Mesendoderm (in vitro differentiated cells): ENCODE data around the gene TEAD1.

ENCODE experiments used
- DNase-seq: peaks from one replicate; pipeline ENCODE4 v3.0.0; 2013
- H2AK5ac ChIP-seq: 2 replicates; pipeline ENCODE4 v1.6.1; 2013; ENCODE audit warnings: low read length, inconsistent platforms
- H2BK120ac ChIP-seq: 2 replicates; pipeline ENCODE4 v1.6.1; 2013; ENCODE audit warnings: low read depth, mild to moderate bottlenecking, low read length, moderate library complexity, mixed read lengths
- H2BK15ac ChIP-seq: replicated peaks from 2 replicates; pipeline ENCODE4 v1.6.1; 2013; ENCODE audit warnings: low read depth, mild to moderate bottlenecking, moderate library complexity
- H2BK5ac ChIP-seq: 2 replicates; pipeline ENCODE4 v1.6.1; 2013; ENCODE audit warnings: low read length, inconsistent platforms
- H3K18ac ChIP-seq: 2 replicates; pipeline ENCODE4 v1.6.1; 2013; ENCODE audit warnings: mild to moderate bottlenecking, low read length, mixed read lengths
- H3K23ac ChIP-seq: one replicate; pipeline ENCODE4 v1.6.1; 2013; ENCODE audit warnings: low read length
- H3K27ac ChIP-seq: 2 replicates; pipeline ENCODE4 v1.5.1; 2013; ENCODE audit warnings: low read depth, mild to moderate bottlenecking, inconsistent platforms, low read length, moderate library complexity
- H3K27me3 ChIP-seq: 2 replicates; pipeline ENCODE4 v1.6.1; 2013; ENCODE audit warnings: low read length, control low read depth, mild to moderate bottlenecking, inconsistent platforms; ENCODE audit not compliant: insufficient read depth, poor library complexity
- H3K36me3 ChIP-seq: 2 replicates; pipeline ENCODE4 v1.6.1; 2013; ENCODE audit warnings: low read length, inconsistent platforms; ENCODE audit not compliant: control insufficient read depth, insufficient read depth
- H3K4ac ChIP-seq: one replicate; pipeline ENCODE4 v1.6.1; 2013; ENCODE audit warnings: low read depth, mild to moderate bottlenecking, low read length, moderate library complexity
- H3K4me1 ChIP-seq: 2 replicates; pipeline ENCODE4 v1.6.1; 2013; ENCODE audit warnings: low read depth, low read length, inconsistent platforms; ENCODE audit not compliant: control insufficient read depth
- H3K4me2 ChIP-seq: 2 replicates; pipeline ENCODE4 v1.6.1; 2013; ENCODE audit warnings: low read length
- H3K4me3 ChIP-seq: 2 replicates; pipeline ENCODE4 v1.5.1; 2013; ENCODE audit warnings: mild to moderate bottlenecking, low read length
- H3K56ac ChIP-seq: one replicate; pipeline ENCODE4 v1.6.1; 2013; ENCODE audit warnings: low read length
- H3K79me1 ChIP-seq: 2 replicates; pipeline ENCODE4 v1.6.1; 2013; ENCODE audit warnings: low read length, inconsistent platforms
- H3K79me2 ChIP-seq: 2 replicates; pipeline ENCODE4 v1.6.1; 2013; ENCODE audit warnings: mild to moderate bottlenecking, low read length; ENCODE audit not compliant: control insufficient read depth, insufficient read depth
- H3K9ac ChIP-seq: 2 replicates; pipeline ENCODE4 v1.6.1; 2013; ENCODE audit warnings: low read length, inconsistent platforms
- H4K5ac ChIP-seq: one replicate; pipeline ENCODE4 v1.6.1; 2013; ENCODE audit warnings: low read length
- H4K8ac ChIP-seq: one replicate; pipeline ENCODE4 v1.6.1; 2013; ENCODE audit warnings: low read depth, mild to moderate bottlenecking, control low read depth, low read length, moderate library complexity
- WGBS: extraction: QIAGEN DNeasy Blood & Tissue Kit; methylation state at CpG from one replicate; pipeline ENCODE4 v1.1.7; 2013; ENCODE audit warnings: low lambda C conversion rate, missing lambda C conversion rate; ENCODE audit not compliant: insufficient coverage; ENCODE audit errors: extremely low coverage; 5-methylcytosine and 5-hydroxymethylcytosine counted together

The TEAD1 gene

DNA sequence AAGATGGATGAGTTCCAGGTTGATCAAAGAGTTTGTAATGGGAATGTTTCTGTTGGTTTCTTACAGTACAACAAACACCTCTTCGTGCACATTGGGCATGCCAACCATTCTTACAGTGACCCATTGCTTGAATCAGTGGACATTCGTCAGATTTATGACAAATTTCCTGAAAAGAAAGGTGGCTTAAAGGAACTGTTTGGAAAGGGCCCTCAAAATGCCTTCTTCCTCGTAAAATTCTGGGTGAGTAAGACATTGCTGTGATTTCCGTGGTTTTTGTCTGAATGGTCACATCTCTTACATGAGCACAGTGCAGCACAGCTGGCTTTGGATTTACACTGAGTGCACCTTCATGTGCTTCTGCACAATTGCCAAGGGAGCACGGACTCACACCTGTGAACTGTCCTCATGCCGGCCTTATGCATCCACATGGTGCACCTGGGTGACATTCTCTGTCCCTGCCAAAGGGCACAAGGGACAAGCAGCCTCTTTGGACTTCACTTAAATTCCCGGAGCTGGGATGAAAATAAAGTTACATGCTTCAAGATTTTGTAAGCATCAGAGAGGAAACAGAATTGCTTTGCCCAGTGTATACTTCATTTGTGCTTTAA is 227.8 kb downstream of the TEAD1 start:
- Histone ChIP-seq H3K27ac (no peak overlapping the region), H3K18ac (no peak overlapping the region), H3K36me3 (peaks cover 6% of the 10 kb centered on the region), H4K8ac (no peak overlapping the region), H3K4me1 (no peaks in the 10 kb centered on the region), H2AK5ac (no peak overlapping the region), H2BK5ac (no peak overlapping the region), H3K79me1 (peaks cover 4% of the 10 kb centered on the region), H3K56ac (no peak overlapping the region), H2BK120ac (no peak overlapping the region), H2BK15ac (no peak overlapping the region), H3K4me3 (no peak overlapping the region), H3K23ac (no peak overlapping the region), H3K27me3 (no peaks in the 10 kb centered on the region), H3K4ac (no peak overlapping the region), H4K5ac (no peak overlapping the region), H3K79me2 (peaks cover 1% of the 10 kb centered on the region), H3K4me2 (no peak overlapping the region), H3K9ac (no peak overlapping the region)
- no peak for DNase-seq
- WGBS = no CpG with 5 or more reads among the region's 7 CpGs

DNA sequence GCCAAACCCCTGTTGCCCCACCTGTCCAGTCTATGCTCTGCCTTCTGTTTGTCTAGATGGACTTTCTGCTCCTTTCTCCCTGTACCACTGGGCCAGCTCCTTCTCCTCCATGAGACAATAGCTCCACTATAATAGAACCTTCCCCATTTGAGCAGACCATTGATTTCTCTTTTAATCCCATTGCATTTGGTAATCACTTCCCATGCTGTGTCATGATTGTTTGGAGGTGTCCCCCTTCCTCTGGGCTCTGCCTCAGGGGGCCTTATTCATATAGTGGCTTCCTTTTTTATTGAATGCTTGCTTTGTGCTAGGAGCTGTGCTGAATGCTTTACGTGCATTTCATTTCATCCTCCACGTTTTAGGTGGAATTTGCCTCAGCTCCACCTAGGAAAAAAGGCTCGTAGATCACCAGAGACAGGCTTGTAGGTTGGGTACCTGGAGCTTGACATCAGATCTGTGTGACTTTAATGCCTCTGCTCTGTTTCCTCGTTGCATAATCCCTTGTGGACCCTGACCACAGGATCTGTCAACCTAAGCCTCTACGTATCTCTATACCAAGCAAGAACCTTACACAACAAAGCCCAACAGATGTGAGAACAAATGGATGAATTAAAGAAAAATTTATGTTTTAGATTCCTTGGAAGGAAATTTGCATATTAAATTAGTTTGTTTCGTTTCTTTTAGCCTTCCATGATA is 228.7 kb downstream of the TEAD1 start:
- 100% methylated on average over 1 of the region's 6 CpGs for WGBS
- no peak overlapping the region for H3K27ac ChIP-seq

DNA sequence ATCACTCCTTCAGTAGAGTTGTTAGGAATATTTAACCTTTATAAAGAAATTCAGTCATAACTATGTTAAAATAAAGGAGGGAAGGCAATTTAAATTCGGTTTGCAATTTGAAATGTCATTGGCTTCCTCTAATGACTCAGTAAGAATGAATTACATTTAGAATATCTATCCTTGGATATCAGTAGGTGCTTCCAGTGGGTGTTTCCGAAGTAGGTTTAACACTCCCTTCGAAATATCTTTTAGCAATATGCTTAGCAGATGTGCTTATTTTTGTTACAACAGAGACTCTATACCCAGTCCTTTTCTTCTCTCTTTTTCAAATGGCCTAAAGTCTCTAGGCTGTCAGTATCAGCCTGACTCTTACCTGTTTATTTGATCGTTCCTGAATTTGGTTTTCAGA is 231.2 kb downstream of the TEAD1 start:
- Histone ChIP-seq H3K18ac (no peak overlapping the region), H3K4me1 (no peaks in the 10 kb centered on the region), H3K9ac (no peak overlapping the region), H3K23ac (no peak overlapping the region), H3K4me2 (no peak overlapping the region), H3K4ac (no peak overlapping the region), H3K79me1 (peaks cover 8% of the 10 kb centered on the region), H3K27ac (no peak overlapping the region), H3K4me3 (no peak overlapping the region), H4K8ac (no peak overlapping the region), H3K27me3 (no peaks in the 10 kb centered on the region), H2BK5ac (no peak overlapping the region), H2AK5ac (no peak overlapping the region), H3K36me3 (peaks cover 11% of the 10 kb centered on the region), H3K79me2 (peaks cover 1% of the 10 kb centered on the region), H3K56ac (no peak overlapping the region), H2BK120ac (no peak overlapping the region), H2BK15ac (no peak overlapping the region), H4K5ac (no peak overlapping the region)
- no CpG with 5 or more reads among the region's 4 CpGs for WGBS
- DNase-seq = no peak

More for the DNA sequence above, 228.7 kb downstream of the TEAD1 start:
- Histone ChIP-seq H3K18ac (no peak overlapping the region), H3K79me2 (peaks cover 1% of the 10 kb centered on the region), H2BK120ac (no peak overlapping the region), H3K4me2 (no peak overlapping the region), H3K4me1 (no peaks in the 10 kb centered on the region), H2AK5ac (no peak overlapping the region), H3K4me3 (no peak overlapping the region), H3K36me3 (peaks cover 11% of the 10 kb centered on the region), H3K56ac (no peak overlapping the region), H4K8ac (no peak overlapping the region), H2BK15ac (no peak overlapping the region), H4K5ac (no peak overlapping the region), H3K4ac (no peak overlapping the region), H3K27me3 (no peaks in the 10 kb centered on the region), H3K23ac (no peak overlapping the region), H3K9ac (no peak overlapping the region), H2BK5ac (no peak overlapping the region), H3K79me1 (peaks cover 4% of the 10 kb centered on the region)
- no peak for DNase-seq

DNA sequence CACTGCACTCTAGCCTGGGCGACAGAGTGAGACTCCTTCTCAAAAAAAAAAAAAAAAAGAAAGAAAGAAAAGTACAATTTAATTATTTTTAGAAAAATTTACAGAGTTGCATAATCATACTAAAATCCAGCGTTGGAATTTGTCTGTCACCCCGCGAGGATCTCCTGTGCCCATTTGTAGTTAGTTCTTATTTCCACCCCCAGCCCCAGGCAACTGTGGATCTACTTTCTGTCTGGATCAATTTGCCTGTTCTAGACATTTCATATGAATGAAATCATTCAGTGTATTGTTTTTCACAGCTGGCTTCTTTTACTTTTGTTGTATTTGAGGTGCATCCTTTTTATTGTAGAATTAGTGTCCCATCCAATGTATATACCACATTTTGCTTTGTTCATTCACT is 232.3 kb downstream of the TEAD1 start:
- H3K18ac ChIP-seq = no peak overlapping the region
- H4K8ac ChIP-seq = no peak overlapping the region
- no peak overlapping the region for H3K4me3 ChIP-seq
- no peak overlapping the region for H2BK15ac ChIP-seq
- WGBS = no CpG with 5 or more reads among the region's 4 CpGs
- H4K5ac ChIP-seq = no peak overlapping the region
- peaks cover 1% of the 10 kb centered on the region for H3K79me2 ChIP-seq
- H2BK5ac ChIP-seq = no peak overlapping the region
- H3K4me1 ChIP-seq = no peaks in the 10 kb centered on the region
- no peak overlapping the region for H3K4me2 ChIP-seq
- peaks cover 11% of the 10 kb centered on the region for H3K36me3 ChIP-seq
- H3K56ac ChIP-seq = no peak overlapping the region
- H2AK5ac ChIP-seq = no peak overlapping the region
- H3K4ac ChIP-seq = no peak overlapping the region
- no peaks in the 10 kb centered on the region for H3K27me3 ChIP-seq
- peaks cover 8% of the 10 kb centered on the region for H3K79me1 ChIP-seq
- H3K23ac ChIP-seq = no peak overlapping the region
- no peak overlapping the region for H2BK120ac ChIP-seq
- no peak overlapping the region for H3K9ac ChIP-seq
- DNase-seq = no peak
- H3K27ac ChIP-seq = no peak overlapping the region

DNA sequence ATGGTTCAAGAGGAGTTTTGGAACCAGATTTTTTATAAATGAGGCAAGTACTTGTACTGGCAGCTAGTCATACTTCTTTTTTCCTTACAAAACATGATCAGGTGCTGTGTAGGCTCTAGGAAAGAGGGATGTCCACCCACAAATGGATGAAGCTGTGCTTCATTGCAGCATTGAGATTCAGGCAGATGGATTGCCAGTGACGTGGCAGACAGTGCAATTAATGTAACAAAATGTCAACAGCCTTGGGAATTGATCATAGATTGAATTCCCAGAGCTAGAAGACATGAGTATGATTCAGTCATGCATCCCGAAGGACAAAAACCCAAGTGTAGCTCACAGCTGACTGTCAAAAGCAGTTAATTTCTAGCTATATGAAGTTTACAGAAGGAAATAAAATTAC is 235.7 kb downstream of the TEAD1 start:
- WGBS = no CpG with 5 or more reads among the region's 2 CpGs
- H3K79me1 ChIP-seq = peaks cover 4% of the 10 kb centered on the region
- DNase-seq = no peak
- H3K79me2 ChIP-seq = peaks cover 1% of the 10 kb centered on the region
- H3K56ac ChIP-seq = no peak overlapping the region
- H3K18ac ChIP-seq = no peak overlapping the region
- no peak overlapping the region for H3K27ac ChIP-seq
- no peaks in the 10 kb centered on the region for H3K4me1 ChIP-seq
- H3K4ac ChIP-seq = no peak overlapping the region
- H4K5ac ChIP-seq = no peak overlapping the region
- no peak overlapping the region for H3K23ac ChIP-seq
- no peak overlapping the region for H2AK5ac ChIP-seq
- no peak overlapping the region for H4K8ac ChIP-seq
- H3K9ac ChIP-seq = no peak overlapping the region
- H2BK120ac ChIP-seq = no peak overlapping the region
- H3K4me3 ChIP-seq = no peak overlapping the region
- H3K4me2 ChIP-seq = no peak overlapping the region
- H2BK5ac ChIP-seq = no peak overlapping the region
- no peak overlapping the region for H2BK15ac ChIP-seq
- no peaks in the 10 kb centered on the region for H3K27me3 ChIP-seq
- H3K36me3 ChIP-seq = peaks cover 4% of the 10 kb centered on the region
